PC-9 (cell line): ENCODE data around the gene SLC12A6. TPM values are rescaled to one million over a fixed set of nuclear protein-coding genes. Genes with fewer than 3 reads are reported as not detected.
A peak's percentile ranks its signal among the peaks of the same experiment; 100 is the strongest.

ENCODE experiments used
- BruUV-seq: library from RNA; stranded (reverse); fragments of 400-500 nt; replicated peaks from 2 replicates; lab custom pipeline; 2021; lab: Mats Ljungman, UMichigan
- CTCF ChIA-PET: fragments of 300-600 bp; sonication (Branson Sonifier 250); formaldehyde crosslinking; loops from one replicate; lab custom pipeline; 2022; ENCODE audit warnings: antibody characterized with exemption; lab: Charles Lee
- POLR2A ChIA-PET: fragments of 300-600 bp; sonication (Branson Sonifier 250); formaldehyde crosslinking; loops from one replicate; lab custom pipeline; 2022; ENCODE audit warnings: antibody characterized with exemption; ENCODE audit not compliant: unreplicated experiment; lab: Charles Lee
- DNase-seq, 2 experiments: peaks; one replicate each; pipeline versions ENCODE4 v3.0.0 to v3.0.0-alpha.2; 2015 to 2022; ENCODE audit warnings: mixed read lengths in 1 of 2
- H2AFZ ChIP-seq: fragments of 200-600 bp; sonication (generic); 2 replicates; pipeline ENCODE4 v1.8.1; 2017; ENCODE audit warnings: antibody characterized with exemption
- H3F3A ChIP-seq: fragments of 200-600 bp; sonication (generic); 2 replicates; pipeline ENCODE4 v1.8.1; 2017; ENCODE audit warnings: antibody characterized with exemption, mild to moderate bottlenecking, low read depth; ENCODE audit not compliant: insufficient read depth
- H3K27ac ChIP-seq: fragments of 200-600 bp; sonication (generic); 2 replicates; pipeline ENCODE4 v1.6.1; 2016; ENCODE audit warnings: mixed run types
- H3K27me3 ChIP-seq: fragments of 200-600 bp; sonication (generic); 2 replicates; pipeline ENCODE4 v1.6.1; 2016; ENCODE audit warnings: low read depth, mixed run types; ENCODE audit not compliant: insufficient read depth
- H3K36me3 ChIP-seq: fragments of 200-600 bp; sonication (generic); 2 replicates; pipeline ENCODE4 v1.6.1; 2016; ENCODE audit warnings: low read depth, mixed run types
- H3K4me1 ChIP-seq: fragments of 200-600 bp; sonication (generic); replicated peaks from 2 replicates; pipeline ENCODE4 v1.6.1; 2016; ENCODE audit warnings: mixed run types; ENCODE audit not compliant: insufficient read depth
- H3K4me2 ChIP-seq: fragments of 200-600 bp; sonication (generic); 2 replicates; pipeline ENCODE4 v1.6.1; 2017; ENCODE audit warnings: mixed run types
- H3K4me3 ChIP-seq: fragments of 200-600 bp; sonication (generic); 2 replicates; pipeline ENCODE4 v1.6.1; 2016; ENCODE audit warnings: mixed run types
- H3K79me2 ChIP-seq: fragments of 200-600 bp; sonication (generic); 2 replicates; pipeline ENCODE4 v1.6.1; 2017; ENCODE audit warnings: low read depth, mixed run types
- H3K9me2 ChIP-seq: fragments of 200-600 bp; sonication (generic); 2 replicates; pipeline ENCODE4 v1.8.1; 2017; ENCODE audit warnings: mild to moderate bottlenecking; ENCODE audit not compliant: insufficient read depth
- H3K9me3 ChIP-seq: fragments of 200-600 bp; sonication (generic); 2 replicates; pipeline ENCODE4 v1.8.1; 2016; ENCODE audit warnings: low read depth; ENCODE audit not compliant: insufficient read depth
- H4K20me1 ChIP-seq: fragments of 200-600 bp; sonication (generic); 2 replicates; pipeline ENCODE4 v1.8.1; 2017; ENCODE audit not compliant: insufficient read depth
- EZH2 ChIP-seq: fragments of 200-600 bp; sonication (generic); IDR thresholded peaks from 2 replicates; pipeline ENCODE4 v1.8.0; 2017; ENCODE audit warnings: antibody characterized with exemption, low read depth
- intact Hi-C: fragments of 100-400 bp; cut with micrococcal nuclease; formaldehyde crosslinking; loops from one replicate; pipeline ENCODE4 v1.10.0; 2022; ENCODE audit not compliant: unreplicated experiment
- microRNA-seq: library from miRNA; unstranded; fragments of <30 nt; microRNA quantifications from one replicate; pipeline ENCODE4 v1.2.0, GENCODE V29; 2021; ENCODE audit warnings: borderline number of aligned reads, borderline replicate concordance
- total RNA-seq: library from RNA; stranded (reverse); gene quantifications from 2 replicates; pipeline ENCODE4 v1.2.3, GENCODE V29; 2021
- TF ChIP-seq, protein P1 (sequence below): fragments of 200-600 bp; sonication (generic); conservative IDR thresholded peaks from 2 replicates; pipeline ENCODE4 v1.6.1; 2017; ENCODE audit warnings: mixed run types, antibody characterized with exemption, mild to moderate bottlenecking, moderate library complexity

SLC12A6 gene
- total RNA-seq, 1 experiment from 2014 or later, result 27.5 TPM

DNA sequence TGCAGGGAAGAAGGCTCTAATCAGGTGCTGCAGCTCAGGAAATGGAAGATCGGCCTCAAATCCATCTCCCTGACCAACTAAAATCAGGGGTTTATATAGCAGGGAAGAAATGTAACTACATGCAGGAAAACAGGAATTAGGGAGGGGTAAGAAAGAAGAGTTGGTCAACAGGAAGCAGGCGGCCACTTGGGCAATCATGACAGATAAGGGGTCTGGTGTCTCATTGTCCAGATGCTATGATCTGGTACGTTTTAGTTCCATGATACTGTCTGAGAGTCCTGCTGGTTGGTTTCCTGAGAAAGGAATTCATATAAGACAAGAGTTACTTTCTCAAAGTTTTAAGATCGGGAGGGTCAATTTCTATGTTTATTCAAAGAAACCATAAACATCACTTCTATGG lies 151.9 kb downstream of the SLC12A6 start:
- DNase-seq, result no peak
- intact Hi-C loops, result no loop called here
- H3F3A ChIP-seq, result no peaks in the 10 kb centered on the region
- POLR2A ChIA-PET, result no interaction called here
- CTCF ChIA-PET, result no interaction called here
- TF ChIP-seq, protein P1, sequence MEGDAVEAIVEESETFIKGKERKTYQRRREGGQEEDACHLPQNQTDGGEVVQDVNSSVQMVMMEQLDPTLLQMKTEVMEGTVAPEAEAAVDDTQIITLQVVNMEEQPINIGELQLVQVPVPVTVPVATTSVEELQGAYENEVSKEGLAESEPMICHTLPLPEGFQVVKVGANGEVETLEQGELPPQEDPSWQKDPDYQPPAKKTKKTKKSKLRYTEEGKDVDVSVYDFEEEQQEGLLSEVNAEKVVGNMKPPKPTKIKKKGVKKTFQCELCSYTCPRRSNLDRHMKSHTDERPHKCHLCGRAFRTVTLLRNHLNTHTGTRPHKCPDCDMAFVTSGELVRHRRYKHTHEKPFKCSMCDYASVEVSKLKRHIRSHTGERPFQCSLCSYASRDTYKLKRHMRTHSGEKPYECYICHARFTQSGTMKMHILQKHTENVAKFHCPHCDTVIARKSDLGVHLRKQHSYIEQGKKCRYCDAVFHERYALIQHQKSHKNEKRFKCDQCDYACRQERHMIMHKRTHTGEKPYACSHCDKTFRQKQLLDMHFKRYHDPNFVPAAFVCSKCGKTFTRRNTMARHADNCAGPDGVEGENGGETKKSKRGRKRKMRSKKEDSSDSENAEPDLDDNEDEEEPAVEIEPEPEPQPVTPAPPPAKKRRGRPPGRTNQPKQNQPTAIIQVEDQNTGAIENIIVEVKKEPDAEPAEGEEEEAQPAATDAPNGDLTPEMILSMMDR, result no peak
- no peak for TF ChIP-seq EZH2
- no peaks in the 10 kb centered on the region for H4K20me1 ChIP-seq
- no peak overlapping the region for H2AFZ ChIP-seq
- peaks cover 4% of the 10 kb centered on the region; the same call in 1 of the 2 replicates for H3K9me2 ChIP-seq
- H3K79me2 ChIP-seq, result peaks cover 14% of the 10 kb centered on the region
- BruUV-seq, result no TSS peak
- no peaks in the 10 kb centered on the region for H3K9me3 ChIP-seq
- H3K4me2 ChIP-seq, result no peak overlapping the region
- H3K27me3 ChIP-seq, result no peaks in the 10 kb centered on the region
- no peak overlapping the region for H3K4me3 ChIP-seq
- 0 out of 2 replicates have a peak, but pooled peaks cover 6% of the 10 kb centered on the region for H3K4me1 ChIP-seq
- no peaks in the 10 kb centered on the region; the same call in 1 of the 2 replicates for H3K36me3 ChIP-seq
- no peak overlapping the region for H3K27ac ChIP-seq

DNA sequence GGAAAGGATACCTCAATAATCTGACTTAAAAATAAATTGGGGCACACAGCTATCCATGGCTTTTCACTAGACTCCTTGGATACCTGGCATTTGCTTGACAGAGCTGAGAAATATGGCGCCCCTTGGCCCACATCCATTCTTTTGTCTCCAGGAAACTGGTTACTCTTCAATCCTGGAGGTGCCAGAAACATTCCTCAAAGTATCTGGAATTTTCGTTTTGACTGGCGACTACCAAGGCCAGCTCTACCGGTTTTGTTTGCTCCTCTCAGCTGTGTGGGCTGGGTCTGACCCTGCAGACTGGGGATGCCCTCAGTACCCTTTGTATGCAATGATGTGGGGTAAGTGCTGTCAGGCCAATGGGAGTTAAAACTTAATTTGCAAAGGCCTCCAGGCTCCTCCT lies 154.6 kb downstream of the SLC12A6 start:
- intact Hi-C loops, result no loop called here
- POLR2A ChIA-PET, result no interaction called here
- Histone ChIP-seq H2AFZ (no peak overlapping the region), H3K9me2 (peaks cover 4% of the 10 kb centered on the region; the same call in 1 of the 2 replicates), H3K4me2 (no peak overlapping the region), H3K36me3 (no peaks in the 10 kb centered on the region; the same call in 1 of the 2 replicates), H3K79me2 (peaks cover 7% of the 10 kb centered on the region; the same call in 1 of the 2 replicates), H4K20me1 (no peaks in the 10 kb centered on the region), H3F3A (no peaks in the 10 kb centered on the region), H3K27ac (no peak overlapping the region), H3K4me3 (no peak overlapping the region), H3K27me3 (no peaks in the 10 kb centered on the region), H3K9me3 (no peaks in the 10 kb centered on the region), H3K4me1 (0 out of 2 replicates have a peak, but pooled peaks cover 6% of the 10 kb centered on the region)
- DNase-seq, result peak; percentile 51 to 67
- CTCF ChIA-PET, result no interaction called here
- TF ChIP-seq EZH2, result no peak
- TF ChIP-seq, protein P1, result no peak
- no TSS peak for BruUV-seq

Small RNAs within 50 kb of the gene (microRNA-seq; reads per million reads assigned to microRNA genes)
- not detected for gene MIR1233-1

Other genes starting within 250 kb of the SLC12A6 start
- 33.9 and 34.3 TPM in 2 replicates for gene EMC7, start 235.9 kb downstream of the SLC12A6 start, total RNA-seq
- 1.8 and 2.0 TPM in 2 replicates for gene PGBD4, start 235.7 kb downstream of the SLC12A6 start, total RNA-seq
- gene KATNBL1, start 127.7 kb downstream of the SLC12A6 start, total RNA-seq, result 40.4 and 40.7 TPM in 2 replicates
- gene EMC4, start 112.8 kb downstream of the SLC12A6 start, total RNA-seq, result 112 and 114 TPM in 2 replicates
- 109 and 162 TPM in 2 replicates for gene NOP10, start 5.4 kb upstream of the SLC12A6 start, total RNA-seq
- gene NUTM1, start 5.5 kb upstream of the SLC12A6 start, total RNA-seq, result not detected in 2 replicates
- gene LPCAT4, start 29.4 kb upstream of the SLC12A6 start, total RNA-seq, result 46.8 and 67.0 TPM in 2 replicates
- gene GOLGA8A, start 100.0 kb upstream of the SLC12A6 start, total RNA-seq, result 50.7 and 60.7 TPM in 2 replicates
- 67.3 and 77.8 TPM in 2 replicates for gene GOLGA8B, start 245.9 kb upstream of the SLC12A6 start, total RNA-seq